H1 (cell line): ENCODE measurements around the gene ACVRL1.

Experiments
- ASH2L ChIP-seq: fragments of 200-600, 300-600 bp; sonication (generic); IDR thresholded peaks from one replicate; pipeline ENCODE4 v1.7.1; 2017; ENCODE audit warnings: low read length
- CHD2 ChIP-seq: IDR thresholded peaks from 2 replicates; pipeline ENCODE4 v1.6.1; 2012; ENCODE audit warnings: low read length, improper control_type of control experiment
- CTCF ChIP-seq, 3 experiments: IDR thresholded peaks; 1 replicate in 2 of 3; 2 replicates in 1 of 3; pipeline versions ENCODE4 v1.5.1 to v1.6.1; 2011; ENCODE audit warnings: low read length in 3 of 3, mild to moderate bottlenecking in 3 of 3, inconsistent platforms in 2 of 3, low read depth in 1 of 3, moderate library complexity in 1 of 3; ENCODE audit not compliant: insufficient read depth in 1 of 3; ENCODE audit errors: control extremely low read depth in 1 of 3
- EZH2 ChIP-seq: fragments of 200-600 bp; sonication (generic); IDR thresholded peaks from 2 replicates; pipeline ENCODE4 v1.7.1; 2012; ENCODE audit warnings: low read depth, mild to moderate bottlenecking, moderate library complexity, low read length, inconsistent platforms; ENCODE audit not compliant: severe bottlenecking
- POLR2A ChIP-seq, 2 experiments: IDR thresholded peaks; 1 replicate in 1 of 2; 2 replicates in 1 of 2; pipeline ENCODE4 v1.6.1; 2011; ENCODE audit warnings: low read depth in 2 of 2, low read length in 2 of 2, mild to moderate bottlenecking in 2 of 2; ENCODE audit errors: control extremely low read depth in 1 of 2
- POLR2AphosphoS5 ChIP-seq: IDR thresholded peaks from 2 replicates; pipeline ENCODE4 v1.6.1; 2011; ENCODE audit warnings: low read depth, low read length
- RFX5 ChIP-seq: IDR thresholded peaks from 2 replicates; pipeline ENCODE4 v1.6.1; 2011; ENCODE audit warnings: low read depth, low read length, improper control_type of control experiment, borderline replicate concordance
- SRF ChIP-seq: IDR thresholded peaks from 2 replicates; pipeline ENCODE4 v1.6.1; 2011; ENCODE audit warnings: mild to moderate bottlenecking, low read depth, low read length, moderate library complexity
- SUZ12 ChIP-seq: fragments of 200-600 bp; sonication (generic); IDR thresholded peaks from 2 replicates; pipeline ENCODE4 v1.6.1; 2012; ENCODE audit warnings: mild to moderate bottlenecking, inconsistent platforms, low read length, moderate library complexity, mixed read lengths
- TBP ChIP-seq: IDR thresholded peaks from 2 replicates; pipeline ENCODE4 v1.6.1; 2011; ENCODE audit warnings: low read depth, low read length, improper control_type of control experiment

DNA sequence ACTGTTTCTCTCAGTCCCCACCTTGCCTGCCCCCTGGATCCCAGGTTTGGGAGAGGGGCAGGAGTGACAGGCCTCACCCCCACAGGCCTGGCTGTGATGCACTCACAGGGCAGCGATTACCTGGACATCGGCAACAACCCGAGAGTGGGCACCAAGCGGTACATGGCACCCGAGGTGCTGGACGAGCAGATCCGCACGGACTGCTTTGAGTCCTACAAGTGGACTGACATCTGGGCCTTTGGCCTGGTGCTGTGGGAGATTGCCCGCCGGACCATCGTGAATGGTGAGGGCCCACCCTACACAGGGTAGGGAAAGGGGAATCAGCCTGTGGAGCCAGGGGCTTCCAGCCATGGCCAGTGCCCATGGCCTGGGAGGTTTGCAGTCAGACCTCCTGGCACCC, 8.6 kb downstream of the ACVRL1 start:
- TF ChIP-seq EZH2 (no peak), CTCF (IDR thresholded peaks at IDR 0.05; ENCODE audit: control extremely low read depth in 1 of 3, insufficient read depth in 1 of 3, low read depth in 1 of 3, low read length in 3 of 3) (no peak), POLR2AphosphoS5 (no peak), RFX5 (no peak), ASH2L (no peak), POLR2A (IDR thresholded peaks at IDR 0.05; ENCODE audit: control extremely low read depth in 1 of 2, low read depth in 2 of 2, low read length in 2 of 2) (no peak), SUZ12 (no peak), TBP (no peak), SRF (no peak), CHD2 (no peak)
